Measurements from ENCODE around the gene DIP2A.
"Not testable (repeated sequence)": the region's sequence is repeated elsewhere in the genome, so short reads cannot be mapped to it uniquely, and the experiment has no call there.

The DIP2A gene

DNA sequence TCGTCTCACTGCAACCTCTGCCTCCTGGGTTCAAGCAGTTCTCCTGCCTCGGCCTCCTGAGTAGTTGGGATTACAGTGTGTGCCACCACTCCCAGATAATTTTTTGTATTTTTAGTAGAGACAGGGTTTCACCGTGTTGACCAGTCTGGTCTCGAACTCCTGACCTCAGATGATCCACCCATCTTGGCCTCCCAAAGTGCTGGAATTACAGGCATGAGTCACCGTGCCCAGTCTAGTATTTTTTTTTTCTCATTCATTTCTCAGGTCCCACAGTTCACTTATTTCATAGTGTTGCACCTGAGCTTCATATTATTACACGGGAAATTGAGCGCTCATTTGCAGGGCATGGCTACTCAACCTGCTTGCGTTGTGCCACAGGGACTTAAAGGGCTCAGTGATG is 68.7 kb downstream of the DIP2A start:
- not testable (repeated sequence) for DNase-seq

DNA sequence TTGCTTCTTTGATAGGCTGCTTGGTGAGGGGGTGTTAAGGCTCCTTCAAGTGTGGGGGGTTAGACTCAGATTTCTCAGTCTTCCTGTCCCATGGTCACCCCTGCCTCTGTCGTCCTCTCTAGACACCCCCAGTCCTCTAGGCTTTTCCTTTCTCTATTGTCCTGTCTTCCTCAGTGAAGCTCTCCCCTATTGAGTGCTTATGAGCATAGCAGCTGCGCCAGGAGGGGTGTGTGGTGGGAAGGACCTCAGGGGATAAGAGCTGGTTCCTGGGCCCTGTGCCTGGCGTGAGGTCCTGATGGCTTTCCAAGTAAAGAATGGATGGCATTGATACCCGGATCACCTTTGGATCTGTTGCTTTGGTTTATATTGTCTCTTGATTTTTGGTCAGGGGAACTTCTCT is 69.1 kb downstream of the DIP2A start:
- no peak for DNase-seq

DNA sequence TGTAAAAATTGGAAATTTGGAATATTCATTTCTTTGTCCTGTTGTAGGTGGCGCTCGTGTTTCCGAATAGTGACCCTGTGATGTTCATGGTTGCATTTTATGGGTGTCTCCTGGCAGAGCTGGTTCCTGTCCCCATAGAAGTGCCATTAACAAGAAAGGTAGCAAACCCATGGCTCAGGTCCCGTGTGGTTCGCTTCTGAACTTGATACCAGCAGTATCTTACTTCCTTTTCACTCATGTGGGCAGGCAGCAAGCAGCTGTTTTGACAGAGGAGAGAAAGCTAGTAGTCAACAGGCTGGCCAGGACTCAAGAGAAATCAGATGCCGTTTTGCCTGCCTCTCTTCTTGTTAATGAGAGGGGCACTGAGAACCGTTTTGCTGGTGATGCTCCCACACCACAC is 73.4 kb downstream of the DIP2A start:
- no peak for DNase-seq

DNA sequence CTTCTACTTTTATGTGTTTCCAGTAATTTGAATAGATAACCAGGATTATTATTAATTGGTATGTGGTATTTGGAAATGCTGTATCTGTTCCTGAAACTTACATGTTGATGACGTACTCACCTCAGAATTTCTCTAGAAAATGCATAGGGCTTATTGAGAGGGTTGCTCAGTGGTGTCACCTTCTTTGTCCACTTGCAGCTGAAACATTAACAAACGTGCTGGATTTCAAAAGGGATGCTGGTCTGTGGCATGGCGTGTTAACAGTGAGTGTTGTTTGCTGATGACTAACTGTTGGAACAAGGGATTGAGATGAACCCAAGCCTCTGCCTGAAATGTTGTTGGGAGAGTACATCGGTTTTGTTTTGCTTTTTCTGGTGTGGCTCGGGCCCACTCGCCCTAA is 78.3 kb downstream of the DIP2A start:
- no peak for DNase-seq

DNA sequence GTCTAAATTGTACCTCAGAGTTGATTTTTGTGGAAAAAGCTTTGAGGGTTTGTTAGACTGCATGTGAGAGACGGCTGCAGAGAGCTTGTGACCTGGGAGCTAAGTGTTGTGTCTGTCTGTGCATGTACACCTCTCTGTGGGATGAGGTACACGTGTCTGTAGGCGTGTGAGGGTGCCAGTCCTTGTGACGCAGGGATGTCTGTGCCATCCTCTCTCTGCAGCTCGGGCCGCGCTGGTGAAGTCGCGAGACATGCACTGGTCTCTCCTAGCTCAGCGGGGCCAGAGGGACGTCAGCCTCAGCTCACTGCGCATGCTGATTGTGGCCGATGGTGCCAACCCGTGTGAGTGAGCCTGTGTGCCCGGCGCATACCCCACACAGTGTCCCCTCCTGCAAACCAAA is 79.6 kb downstream of the DIP2A start:
- no peak for DNase-seq

DNA sequence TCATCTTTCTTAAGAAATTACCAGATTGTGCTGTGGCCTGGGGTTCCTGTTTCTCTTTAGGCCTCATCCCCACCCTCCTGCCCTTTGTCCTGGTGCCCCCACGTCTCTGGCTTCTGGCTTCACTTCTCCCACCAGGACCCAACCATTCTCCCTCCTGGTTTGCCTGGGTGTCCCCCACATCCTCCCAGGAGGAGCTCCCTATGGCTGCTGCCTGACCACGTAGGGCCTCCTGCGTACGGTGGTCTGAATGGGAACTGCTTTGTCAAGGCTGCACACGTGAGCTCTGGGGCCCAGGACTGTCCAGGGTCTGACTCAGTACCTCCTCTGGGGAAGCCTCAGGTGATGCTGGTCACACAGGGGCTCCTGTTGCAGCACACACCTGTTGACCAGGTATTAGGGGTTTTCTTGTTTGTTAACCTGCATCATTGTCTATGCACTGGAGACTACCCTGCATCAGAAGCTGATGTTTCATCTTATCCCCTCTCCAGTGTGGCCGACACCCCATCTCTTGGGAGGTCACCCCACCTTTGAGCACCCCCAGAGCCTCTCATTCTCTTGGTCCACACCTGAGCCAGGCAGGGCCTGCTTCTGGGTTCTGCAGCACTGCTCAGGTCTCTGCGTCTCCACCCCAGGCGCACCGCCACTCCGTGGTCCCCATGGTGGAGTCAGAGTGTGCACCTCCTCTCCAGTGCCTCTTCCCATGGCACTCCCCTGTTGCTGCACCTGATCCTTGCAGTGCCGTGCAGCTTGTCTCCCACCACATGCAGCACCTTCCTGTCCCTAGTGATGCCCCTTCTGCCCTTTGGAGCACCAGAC is 80.4 kb downstream of the DIP2A start:
- DNase-seq, result no peak

DNA sequence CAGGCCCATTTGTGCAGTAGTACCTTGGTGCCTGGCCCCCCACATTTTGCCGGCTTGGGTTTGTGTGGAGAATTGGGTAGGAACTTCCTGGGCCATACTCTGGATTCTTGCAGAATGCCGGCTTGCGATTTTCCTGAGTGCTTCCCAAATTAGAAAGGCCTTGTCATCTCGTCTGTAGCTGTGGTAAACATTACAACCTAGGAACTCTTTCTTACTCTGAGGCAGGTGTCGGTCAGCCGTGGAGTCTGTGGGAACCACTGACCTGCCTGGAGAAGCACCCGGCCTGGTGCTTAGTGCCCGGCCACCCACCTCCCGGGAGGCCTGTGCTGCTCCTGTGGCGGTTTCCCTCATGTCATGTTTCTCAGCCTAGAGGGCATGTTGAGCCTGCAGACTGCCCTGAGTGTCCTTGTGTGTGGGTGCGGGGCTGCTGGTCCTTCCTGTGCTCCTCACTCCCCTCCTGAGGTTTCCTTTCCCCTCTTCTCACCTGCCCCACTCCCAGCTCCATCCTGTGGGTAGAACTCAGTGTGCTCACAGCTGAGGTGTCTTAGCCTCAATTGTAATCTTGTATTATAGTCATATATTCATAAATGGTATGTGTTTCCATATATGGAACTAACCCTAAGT is 81.5 kb downstream of the DIP2A start:
- DNase-seq, result no peak

DNA sequence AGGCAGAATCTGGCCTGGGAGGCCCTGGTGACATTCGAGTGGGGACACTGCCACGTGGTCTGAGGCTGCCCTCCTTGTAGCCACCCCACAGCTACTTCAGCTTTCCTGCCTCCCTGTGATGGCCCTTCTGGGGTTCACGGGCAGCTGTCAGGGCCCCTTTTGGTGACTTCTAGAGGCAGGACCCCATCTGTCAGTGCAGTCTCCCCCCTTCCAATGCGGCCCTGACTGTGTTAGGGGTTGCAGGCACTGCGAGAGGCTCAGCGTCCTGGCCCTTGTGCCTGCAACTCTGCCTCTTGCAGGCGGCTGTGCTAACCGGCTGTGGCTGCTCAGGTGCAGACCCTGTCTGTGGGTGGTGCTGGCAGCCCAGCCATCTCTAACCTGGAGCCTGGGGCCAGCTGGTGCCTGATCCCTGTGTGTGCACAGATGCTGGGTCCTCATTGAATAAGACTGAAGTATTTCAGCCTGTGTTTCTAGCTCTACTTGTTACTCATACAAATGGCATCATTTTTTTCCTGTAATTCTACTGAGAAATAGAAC is 84.0 kb downstream of the DIP2A start:
- no peak for DNase-seq

DNA sequence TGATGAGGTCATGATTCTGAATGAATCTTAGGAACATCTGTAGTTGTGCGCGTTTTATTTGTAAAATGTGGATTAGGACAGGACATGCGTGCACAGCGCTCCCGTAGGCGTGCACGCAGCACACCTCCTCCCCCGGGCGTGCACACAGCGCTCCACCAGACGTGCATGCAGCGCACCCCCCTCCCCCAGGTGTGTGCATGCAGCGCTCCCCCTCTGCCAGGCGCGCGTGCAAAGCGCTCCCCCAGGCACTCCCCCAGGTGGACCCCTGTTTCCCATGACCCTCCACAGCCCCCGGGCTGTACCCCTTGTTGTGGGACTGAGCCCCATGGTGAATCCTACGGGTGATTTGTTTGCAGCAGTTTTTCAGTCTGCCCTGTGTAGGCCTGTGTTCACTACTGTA is 84.6 kb downstream of the DIP2A start:
- no peak for DNase-seq

DNA sequence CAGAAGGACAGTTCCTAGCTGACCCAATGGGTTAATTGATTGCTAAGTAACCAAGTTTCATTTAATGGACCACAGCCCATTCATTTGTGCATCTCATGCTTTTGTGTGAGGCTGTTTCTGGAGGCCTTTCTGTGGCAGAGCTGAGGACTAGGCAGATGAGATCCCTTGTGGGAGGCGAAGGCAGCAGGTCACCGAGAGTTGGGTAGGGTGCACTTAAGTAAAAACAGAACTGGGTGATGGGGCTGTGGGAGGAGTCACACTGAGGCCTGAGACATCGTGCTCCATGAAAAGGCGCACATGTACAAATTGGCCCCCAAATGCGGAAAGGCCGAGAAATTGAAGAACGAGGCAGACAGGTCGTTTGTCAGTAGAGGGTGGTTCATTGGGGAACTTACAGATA is 85.3 kb downstream of the DIP2A start:
- no peak for DNase-seq

DNA sequence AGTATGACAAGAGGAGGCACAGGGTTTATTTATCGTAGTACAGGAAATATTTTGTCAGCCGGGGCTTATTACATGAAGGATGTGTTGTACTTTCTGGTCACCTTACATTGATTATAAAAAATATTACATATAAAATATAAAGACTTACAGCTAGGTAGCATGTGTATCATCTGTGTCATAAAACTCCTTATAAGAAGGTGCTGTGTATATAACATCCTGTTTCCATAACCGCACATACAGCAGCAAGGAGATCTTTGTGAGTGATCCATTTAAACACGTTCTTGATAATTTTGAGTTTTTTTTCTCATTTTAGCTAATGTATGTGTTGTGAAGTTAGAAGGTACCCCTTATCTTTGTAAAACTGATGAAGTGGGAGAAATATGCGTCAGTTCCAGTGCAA is 86.1 kb downstream of the DIP2A start:
- no peak for DNase-seq

DNA sequence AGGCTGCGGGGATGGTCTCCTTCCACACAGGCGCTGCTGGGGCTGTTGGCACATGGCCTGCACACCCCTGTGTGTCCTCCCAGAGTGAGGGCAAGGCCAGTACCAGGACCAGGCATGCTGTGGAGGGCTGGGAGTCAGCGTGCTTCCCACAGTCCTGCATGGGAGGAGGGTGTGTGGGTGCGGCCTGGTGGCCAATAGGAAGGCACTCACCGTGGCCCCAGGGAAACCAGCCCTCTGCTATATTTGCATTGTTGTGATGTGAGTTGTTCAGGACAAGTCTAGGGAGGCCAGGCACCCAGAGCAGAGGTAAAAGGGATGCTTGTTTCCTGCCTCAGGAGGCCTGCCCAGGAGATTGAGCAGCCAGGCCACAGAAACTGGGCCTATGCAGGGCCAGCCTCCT is 86.7 kb downstream of the DIP2A start:
- no peak for DNase-seq

DNA sequence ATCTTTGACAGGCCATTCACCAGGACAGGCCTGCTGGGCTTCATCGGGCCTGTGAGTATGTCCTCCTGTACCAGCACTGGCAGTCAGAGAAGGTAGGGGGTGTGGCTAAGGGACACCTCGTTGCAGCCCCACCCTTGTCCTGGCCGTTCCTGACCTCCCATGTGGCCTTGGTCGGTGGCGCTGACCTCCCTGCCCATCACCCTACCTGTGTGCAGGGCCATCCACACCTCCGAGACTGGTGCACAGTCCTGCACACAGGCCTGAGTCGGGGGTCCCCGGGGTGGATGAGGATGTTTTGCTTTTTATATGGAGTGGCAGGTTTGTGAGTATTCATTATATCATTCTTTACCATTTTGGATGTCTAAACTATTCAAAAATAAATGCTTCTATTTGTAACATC is 87.2 kb downstream of the DIP2A start:
- DNase-seq, result no peak

DNA sequence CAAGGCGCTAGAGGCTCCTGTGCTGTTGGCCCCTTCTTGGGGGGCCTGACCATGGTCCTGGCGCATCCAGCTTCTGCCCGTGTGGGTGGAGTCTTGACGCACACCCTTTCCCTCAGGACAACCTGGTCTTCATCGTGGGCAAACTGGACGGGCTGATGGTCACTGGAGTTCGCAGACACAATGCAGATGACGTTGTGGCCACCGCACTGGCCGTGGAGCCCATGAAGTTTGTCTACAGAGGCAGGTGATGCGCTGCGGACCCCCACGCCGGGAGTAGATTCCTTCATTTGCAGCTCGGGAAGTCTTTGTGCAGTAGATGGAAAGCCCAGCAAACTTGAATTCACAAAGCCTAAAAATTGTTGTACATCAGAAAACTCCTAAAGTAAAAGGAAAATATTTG is 88.1 kb downstream of the DIP2A start:
- no peak for DNase-seq

DNA sequence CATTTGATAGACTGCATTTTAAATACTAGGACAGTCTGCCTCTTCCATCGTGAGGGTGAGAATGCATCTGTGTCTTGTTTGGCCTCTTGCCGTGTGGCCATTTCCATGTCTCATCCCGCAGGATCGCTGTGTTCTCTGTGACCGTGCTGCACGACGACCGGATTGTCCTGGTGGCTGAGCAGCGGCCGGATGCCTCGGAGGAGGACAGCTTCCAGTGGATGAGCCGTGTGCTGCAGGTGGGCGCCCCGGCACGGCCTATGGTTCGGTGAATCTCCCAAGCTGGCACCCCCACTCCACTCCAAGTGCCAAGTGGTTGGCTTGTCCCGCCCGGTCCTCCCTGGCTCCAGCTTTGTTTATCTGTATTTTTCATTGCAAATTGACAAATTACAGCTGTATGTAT is 91.0 kb downstream of the DIP2A start:
- no peak for DNase-seq

DNA sequence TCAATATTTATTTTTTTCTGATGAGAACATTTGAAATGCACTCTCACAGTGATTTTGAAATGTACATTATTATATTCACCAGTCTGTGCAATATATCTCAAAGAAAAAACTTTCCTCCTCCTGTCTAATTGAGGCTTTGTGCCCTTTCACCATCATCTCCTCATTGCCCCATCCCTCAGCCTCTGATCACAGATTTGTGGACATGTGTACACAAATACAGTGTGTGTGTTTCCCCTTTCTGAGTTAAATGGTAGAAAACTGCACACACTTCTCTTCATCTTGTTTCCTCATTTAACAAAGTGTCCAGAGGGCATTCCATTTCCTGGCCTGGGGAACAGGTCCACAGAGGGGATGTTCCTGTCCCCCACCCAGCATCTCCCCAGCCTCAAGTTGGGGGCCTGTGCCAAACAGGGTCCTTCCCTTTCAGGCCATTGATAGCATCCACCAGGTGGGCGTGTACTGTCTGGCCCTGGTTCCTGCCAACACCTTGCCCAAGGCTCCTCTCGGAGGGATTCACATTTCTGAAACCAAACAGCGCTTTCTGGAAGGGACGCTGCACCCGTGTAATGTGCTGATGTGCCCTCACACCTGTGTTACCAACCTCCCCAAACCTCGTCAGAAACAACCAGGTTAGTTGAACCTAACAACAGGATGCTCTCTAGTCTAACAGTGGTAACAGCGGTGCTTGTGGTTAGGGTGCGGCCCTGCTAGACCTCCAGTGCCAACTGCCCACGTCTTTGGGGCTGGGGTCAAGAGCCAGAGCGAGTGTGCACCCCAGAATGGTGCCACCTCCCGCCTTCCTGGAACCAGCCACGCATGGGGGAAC is 91.6 kb downstream of the DIP2A start:
- DNase-seq, result no peak

DNA sequence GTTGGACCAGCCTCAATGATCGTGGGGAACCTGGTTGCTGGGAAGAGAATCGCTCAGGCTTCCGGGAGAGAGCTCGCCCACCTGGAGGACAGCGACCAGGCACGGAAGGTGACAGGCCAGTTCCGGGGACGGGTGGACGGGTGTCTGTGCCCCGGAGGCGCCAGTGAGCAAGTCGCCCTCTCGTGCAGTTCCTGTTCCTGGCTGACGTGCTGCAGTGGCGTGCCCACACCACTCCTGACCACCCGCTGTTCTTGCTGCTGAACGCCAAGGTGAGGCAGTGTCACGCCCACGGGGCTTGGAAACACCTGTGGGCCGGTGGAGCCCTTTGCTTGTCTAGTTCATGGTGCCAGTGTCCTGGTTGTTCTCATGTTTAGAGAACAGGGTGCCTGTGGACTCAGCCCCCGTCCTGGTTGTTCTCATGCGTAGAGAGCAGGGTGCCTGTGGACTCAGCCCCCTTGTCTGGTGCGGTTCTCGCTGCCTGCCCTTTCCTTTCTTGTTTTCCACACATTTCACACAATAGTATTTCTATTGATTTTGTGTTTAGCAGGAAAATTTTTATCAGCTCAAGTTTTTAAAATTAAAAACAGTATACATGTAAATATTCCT is 93.0 kb downstream of the DIP2A start:
- DNase-seq, result no peak

DNA sequence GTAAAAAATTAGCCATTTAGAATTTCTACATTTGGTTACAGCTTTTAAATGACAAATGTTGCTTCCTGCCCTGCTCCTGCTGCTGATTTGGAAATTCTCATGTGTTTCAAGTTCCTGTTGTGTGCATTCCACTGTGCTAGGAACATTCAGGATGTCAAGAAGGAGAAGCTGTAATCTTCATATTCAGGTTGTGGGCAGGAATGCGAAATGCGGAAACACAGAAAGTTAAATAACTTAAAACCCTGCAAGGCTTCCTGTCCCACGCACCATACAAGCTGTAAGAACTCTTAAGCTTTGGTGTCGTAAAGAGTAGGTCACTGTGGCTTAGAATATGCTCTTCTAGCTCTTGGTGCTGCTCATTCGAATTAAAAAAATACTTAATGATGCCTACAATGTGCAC is 93.6 kb downstream of the DIP2A start:
- DNase-seq, result no peak

DNA sequence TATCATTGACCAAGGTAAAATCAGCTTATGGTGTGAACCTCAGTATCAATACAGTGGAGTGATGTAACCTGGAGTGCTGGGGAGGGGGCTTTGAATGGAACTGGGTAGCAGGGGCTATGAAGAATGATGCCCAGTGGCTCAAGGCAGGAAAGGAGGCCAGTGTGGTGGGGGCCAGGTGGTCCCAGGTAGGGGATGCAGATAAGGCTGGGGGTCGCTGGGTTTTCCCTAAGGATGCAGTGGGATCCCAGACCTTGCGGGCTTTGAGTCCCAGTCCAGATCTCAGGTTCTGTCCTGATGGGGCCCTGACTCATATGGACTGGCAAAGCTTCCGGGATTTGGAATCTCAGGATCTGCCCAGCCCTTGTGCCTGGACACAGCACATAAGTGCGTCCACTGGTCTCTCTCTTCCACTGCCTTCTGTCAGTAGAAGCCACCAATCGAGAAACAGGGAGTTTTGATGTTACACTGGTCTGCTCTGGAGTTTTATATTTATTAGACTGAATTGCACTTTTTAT is 94.2 kb downstream of the DIP2A start:
- DNase-seq, result no peak

DNA sequence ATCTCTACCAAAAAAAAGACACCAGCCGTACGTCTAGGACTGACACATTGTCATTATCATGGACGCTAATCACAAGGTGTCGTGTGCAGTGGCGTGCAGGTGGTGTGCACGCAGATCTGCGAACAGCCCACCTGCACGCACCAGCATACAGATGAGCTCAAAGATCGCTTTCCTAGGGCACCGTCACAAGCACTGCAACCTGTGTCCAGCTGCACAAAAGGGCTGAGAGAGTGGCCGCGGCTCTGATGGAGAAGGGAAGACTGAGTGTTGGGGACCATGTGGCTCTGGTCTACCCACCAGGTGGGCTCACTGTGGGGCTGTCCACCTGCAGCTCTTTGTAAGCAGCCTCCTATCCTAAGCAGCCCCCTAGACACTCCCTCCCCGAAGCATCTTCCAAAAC is 95.3 kb downstream of the DIP2A start:
- DNase-seq, result no peak

DNA sequence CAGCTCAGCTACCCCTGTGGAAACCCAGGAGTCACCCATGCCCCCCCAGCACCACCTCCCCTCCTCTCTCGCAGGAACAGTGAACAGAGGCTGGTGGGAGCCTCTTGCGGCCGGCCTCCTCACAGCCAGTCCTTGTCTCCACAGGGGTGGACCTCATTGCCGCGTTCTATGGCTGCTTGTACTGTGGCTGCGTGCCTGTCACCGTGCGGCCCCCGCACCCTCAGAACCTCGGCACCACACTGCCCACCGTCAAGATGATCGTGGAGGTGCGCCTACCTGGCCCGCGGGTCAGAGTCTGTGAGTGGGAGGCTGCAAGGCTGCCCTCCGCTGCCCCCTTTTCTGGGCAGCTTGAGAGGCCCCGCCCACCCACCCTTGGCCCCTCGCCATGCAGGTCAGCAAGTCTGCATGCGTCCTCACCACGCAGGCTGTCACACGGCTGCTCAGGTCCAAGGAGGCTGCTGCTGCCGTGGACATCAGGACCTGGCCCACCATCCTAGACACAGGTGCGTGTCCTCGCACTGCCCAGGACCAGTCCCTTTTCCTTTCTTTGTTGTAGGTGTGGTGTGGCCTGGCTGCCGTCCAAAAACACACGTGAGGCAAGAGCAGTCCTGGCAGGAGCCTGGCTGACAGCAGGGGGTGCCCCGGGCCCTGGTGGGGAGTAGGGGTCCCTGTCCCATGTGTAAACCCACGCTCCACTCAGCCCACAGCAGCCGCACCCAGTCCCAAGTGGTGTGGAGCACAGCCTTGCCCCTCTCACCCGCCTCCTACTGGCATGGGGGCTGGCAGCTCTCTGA is 95.9 kb downstream of the DIP2A start:
- no peak for DNase-seq

Measured in nucleus accumbens (tissue), 56 donors.